Posterior vena cava (tissue), 2 donors: ENCODE measurements around the gene CNTNAP2. TPM values are rescaled to one million over a fixed set of nuclear protein-coding genes. Genes with fewer than 3 reads are reported as not detected.

ENCODE experiments used
- DNase-seq: peaks from one replicate; pipeline ENCODE4 v3.0.0-alpha.2; 2020; ENCODE audit warnings: low spot score
- intact Hi-C, 2 donors: fragments of 100-400 bp; cut with DNase I; formaldehyde crosslinking; loops; one replicate each; pipeline versions ENCODE4 v1.14.1 to v1.14.2; 2022 to 2023
- total RNA-seq, 2 donors: library from RNA; stranded (reverse); fragmentation: NEBNext Ultra II Directional; extraction: Animal tissue kit (Norgen Biotek cat#: 25700); gene quantifications; one replicate each; pipeline ENCODE4 v1.2.1, GENCODE V29; 2021
- donor health status: DM: yes; HTN: yes; CAD: no.
- donor health status: DM: yes; HTN: yes; CAD: no.

CNTNAP2 gene
- total RNA-seq, 2 donors from 2014 or later = not detected

- intact Hi-C loops = no loop called here
- DNase-seq = no peak
These were observed 1796.5 kb downstream of the CNTNAP2 start for GRCh38 chr7:147912946-147913638.

- intact Hi-C loops = no loop called here
- no peak for DNase-seq
These were observed 1799.2 kb downstream of the CNTNAP2 start for GRCh38 chr7:147915781-147916180.

- intact Hi-C loops = no loop called here
- no peak for DNase-seq
These were observed 1800.0 kb downstream of the CNTNAP2 start for GRCh38 chr7:147916573-147916972.

GRCh38 chr7:147923841-147924240 lies 1807.2 kb downstream of the CNTNAP2 start:
- DNase-seq = no peak
- intact Hi-C loops = no loop called here

- intact Hi-C loops = no loop called here
These were observed 1820.8 kb downstream of the CNTNAP2 start for GRCh38 chr7:147937428-147937827.

GRCh38 chr7:147941381-147941780 lies 1824.8 kb downstream of the CNTNAP2 start:
- DNase-seq = no peak
- intact Hi-C loops = no loop called here

More at GRCh38 chr7:147937428-147937827, 1820.8 kb downstream of the CNTNAP2 start:
- no peak for DNase-seq

GRCh38 chr7:147944321-147944720 lies 1827.7 kb downstream of the CNTNAP2 start:
- intact Hi-C loops = no loop called here
- no peak for DNase-seq

- DNase-seq = no peak
- intact Hi-C loops = no loop called here
These were observed 1836.3 kb downstream of the CNTNAP2 start for GRCh38 chr7:147952918-147953317.

- intact Hi-C loops = no loop called here
- no peak for DNase-seq
These were observed 1851.5 kb downstream of the CNTNAP2 start for GRCh38 chr7:147968046-147968610.

- no peak for DNase-seq
- intact Hi-C loops = no loop called here
These were observed 1855.1 kb downstream of the CNTNAP2 start for GRCh38 chr7:147971606-147972110.

- intact Hi-C loops = no loop called here
- no peak for DNase-seq
These were observed 1861.6 kb downstream of the CNTNAP2 start for GRCh38 chr7:147978201-147978600.

GRCh38 chr7:147978651-147979050 lies 1862.0 kb downstream of the CNTNAP2 start:
- intact Hi-C loops = no loop called here
- DNase-seq = no peak

- intact Hi-C loops = no loop called here
- DNase-seq = no peak
These were observed 1864.5 kb downstream of the CNTNAP2 start for GRCh38 chr7:147980826-147981813.

GRCh38 chr7:147982307-147982706 lies 1865.7 kb downstream of the CNTNAP2 start:
- DNase-seq = no peak
- intact Hi-C loops = no loop called here

GRCh38 chr7:147984265-147984664 lies 1867.7 kb downstream of the CNTNAP2 start:
- DNase-seq = no peak
- intact Hi-C loops = no loop called here

GRCh38 chr7:147990079-147990478 lies 1873.5 kb downstream of the CNTNAP2 start:
- DNase-seq = no peak
- intact Hi-C loops = no loop called here

GRCh38 chr7:147990942-147991341 lies 1874.3 kb downstream of the CNTNAP2 start:
- intact Hi-C loops = no loop called here
- DNase-seq = no peak

- DNase-seq = no peak
- intact Hi-C loops = no loop called here
These were observed 1876.1 kb downstream of the CNTNAP2 start for GRCh38 chr7:147992698-147993097.

- DNase-seq = no peak
- intact Hi-C loops = no loop called here
These were observed 1881.0 kb downstream of the CNTNAP2 start for GRCh38 chr7:147997636-147998035.

- no peak for DNase-seq
- intact Hi-C loops = no loop called here
These were observed 1883.4 kb downstream of the CNTNAP2 start for GRCh38 chr7:147999962-148000361.
